Measurements from ENCODE around the gene ARMH2.

The ARMH2 gene

DNA sequence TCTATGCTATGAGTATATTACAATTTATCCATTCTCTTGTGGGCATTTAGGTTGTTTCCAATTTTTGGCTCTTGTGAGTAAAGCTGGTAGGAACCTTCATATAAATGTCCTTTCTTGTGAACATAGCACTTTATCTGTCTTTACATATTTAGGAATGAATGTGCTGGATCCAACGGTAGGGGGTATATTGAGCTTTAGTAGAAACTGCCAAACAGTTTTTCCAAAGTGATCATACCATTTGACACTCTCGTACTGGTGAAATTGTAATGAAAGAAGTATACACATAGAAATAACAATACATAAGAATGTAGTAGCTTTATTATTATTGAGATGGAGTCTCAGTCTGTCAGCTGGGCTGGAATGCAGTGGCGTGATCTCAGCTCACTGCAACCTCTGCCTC, 30.9 kb upstream of the ARMH2 start:
- TF ChIP-seq, protein P1, sequence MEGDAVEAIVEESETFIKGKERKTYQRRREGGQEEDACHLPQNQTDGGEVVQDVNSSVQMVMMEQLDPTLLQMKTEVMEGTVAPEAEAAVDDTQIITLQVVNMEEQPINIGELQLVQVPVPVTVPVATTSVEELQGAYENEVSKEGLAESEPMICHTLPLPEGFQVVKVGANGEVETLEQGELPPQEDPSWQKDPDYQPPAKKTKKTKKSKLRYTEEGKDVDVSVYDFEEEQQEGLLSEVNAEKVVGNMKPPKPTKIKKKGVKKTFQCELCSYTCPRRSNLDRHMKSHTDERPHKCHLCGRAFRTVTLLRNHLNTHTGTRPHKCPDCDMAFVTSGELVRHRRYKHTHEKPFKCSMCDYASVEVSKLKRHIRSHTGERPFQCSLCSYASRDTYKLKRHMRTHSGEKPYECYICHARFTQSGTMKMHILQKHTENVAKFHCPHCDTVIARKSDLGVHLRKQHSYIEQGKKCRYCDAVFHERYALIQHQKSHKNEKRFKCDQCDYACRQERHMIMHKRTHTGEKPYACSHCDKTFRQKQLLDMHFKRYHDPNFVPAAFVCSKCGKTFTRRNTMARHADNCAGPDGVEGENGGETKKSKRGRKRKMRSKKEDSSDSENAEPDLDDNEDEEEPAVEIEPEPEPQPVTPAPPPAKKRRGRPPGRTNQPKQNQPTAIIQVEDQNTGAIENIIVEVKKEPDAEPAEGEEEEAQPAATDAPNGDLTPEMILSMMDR (IDR thresholded peaks at IDR 0.05; ENCODE audit: low read depth, low read length, missing control alignments), result no peak
- H3K4me3 ChIP-seq (ENCODE audit: low read depth, low read length), result no peak overlapping the region
- no peak for DNase-seq (ENCODE audit: low read depth)

DNA sequence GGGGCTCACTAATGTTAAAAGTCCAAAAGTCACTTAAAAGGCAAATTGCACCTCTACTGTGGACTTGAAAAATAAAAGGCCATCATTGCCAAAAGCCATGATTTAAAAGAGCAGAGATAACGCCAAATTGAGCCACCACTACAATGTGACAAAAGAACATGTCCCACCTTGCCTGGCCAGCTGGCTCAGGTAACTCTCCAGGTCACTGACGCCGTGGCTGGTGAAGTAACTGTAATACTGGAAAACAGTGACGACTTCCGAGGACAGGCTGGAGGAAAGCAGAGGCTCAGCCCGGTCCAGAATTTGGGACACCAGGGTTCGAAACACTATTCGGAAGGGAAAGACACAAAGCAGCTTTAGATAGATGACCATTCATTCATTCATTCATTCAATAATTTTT, 29.3 kb upstream of the ARMH2 start:
- H3K4me3 ChIP-seq (ENCODE audit: low read depth, low read length), result no peak overlapping the region
- no peak for DNase-seq (ENCODE audit: low read depth)
- TF ChIP-seq, protein P1 (IDR thresholded peaks at IDR 0.05; ENCODE audit: low read depth, low read length, missing control alignments), result no peak

DNA sequence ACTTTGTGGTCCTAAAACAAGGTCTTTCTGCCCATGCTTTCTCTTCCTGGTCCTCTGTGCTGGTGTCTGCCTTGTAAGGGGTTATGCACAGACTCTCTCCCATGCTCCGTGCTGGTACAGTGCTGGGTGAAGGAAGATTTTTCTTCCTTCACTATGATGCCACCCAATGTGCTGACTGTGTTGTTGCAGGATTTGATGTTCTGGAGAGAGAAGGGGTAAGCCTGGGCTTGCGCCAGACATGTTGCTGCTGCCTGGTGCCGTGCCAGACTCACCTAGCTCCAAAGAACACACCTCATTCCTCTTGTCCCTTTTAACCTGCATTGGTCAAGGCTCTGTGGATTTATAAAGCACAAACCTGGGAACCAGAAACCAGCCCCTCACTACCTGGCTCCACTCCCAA, 28.4 kb upstream of the ARMH2 start:
- TF ChIP-seq, protein P1 (IDR thresholded peaks at IDR 0.05; ENCODE audit: low read depth, low read length, missing control alignments), result no peak
- no peak for DNase-seq (ENCODE audit: low read depth)
- H3K4me3 ChIP-seq (ENCODE audit: low read depth, low read length), result no peak overlapping the region

DNA sequence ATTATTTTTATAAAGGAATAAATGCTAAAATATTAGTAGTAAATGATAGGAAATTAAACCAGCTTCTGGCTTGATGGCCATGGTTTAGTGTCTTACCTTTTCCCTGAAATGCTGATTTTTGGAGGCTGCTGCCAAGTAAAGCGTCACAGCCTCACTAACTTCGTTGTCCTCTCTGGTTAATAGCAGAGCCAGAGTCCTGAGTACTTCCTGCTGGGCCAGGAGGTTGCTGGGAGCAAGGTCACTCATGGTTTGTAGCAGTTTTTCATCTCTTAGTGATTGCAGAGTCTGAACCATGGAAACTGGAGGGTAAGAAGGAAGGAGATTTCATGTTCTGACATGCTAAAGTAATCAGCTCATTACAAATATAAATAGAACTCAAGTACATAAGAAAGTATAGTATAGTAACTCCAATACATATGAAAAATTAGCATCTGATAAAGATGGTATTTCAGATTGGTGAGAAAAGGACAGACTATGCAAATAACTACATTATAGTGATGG, 26.5 kb upstream of the ARMH2 start:
- TF ChIP-seq, protein P1 (IDR thresholded peaks at IDR 0.05; ENCODE audit: low read depth, low read length, missing control alignments), result no peak
- no peak for DNase-seq (ENCODE audit: low read depth)

DNA sequence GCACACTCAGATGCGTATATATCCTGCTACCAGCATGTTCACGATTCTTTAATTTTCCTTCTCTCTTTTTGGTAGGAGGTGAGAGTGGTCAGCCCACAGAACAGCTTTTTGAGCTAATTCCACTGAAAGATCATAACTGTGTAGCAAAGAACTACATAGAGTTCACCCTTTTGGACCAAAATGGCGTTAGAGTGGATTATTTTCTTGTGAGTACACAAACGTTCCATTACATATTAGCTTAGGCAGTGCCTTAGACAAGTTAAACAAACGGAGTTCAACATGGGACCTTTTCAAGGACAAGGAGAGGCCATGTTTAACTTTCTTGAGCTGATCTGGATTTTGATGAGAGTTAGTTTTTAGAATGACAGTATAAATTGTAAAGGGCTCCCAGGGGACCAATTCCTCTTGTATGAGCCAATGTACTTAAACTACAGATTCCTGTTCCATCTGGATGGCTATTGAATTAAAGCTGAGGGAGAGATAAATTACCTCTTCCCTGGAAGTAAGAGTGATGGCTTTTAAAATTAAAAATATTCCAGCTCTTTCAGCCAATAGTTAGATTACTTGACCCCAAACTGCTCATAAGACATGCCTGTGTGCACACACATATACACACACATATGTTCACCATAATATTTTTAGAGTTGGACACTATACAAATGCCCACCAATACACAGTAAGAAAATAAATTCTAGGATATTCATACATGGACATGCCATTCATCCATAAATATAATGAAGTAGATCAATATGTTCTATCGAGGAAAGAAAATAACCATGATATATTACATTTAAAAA, 25.6 kb upstream of the ARMH2 start:
- TF ChIP-seq, protein P1 (IDR thresholded peaks at IDR 0.05; ENCODE audit: low read depth, low read length, missing control alignments), result no peak
- H3K4me3 ChIP-seq (ENCODE audit: low read depth, low read length), result no peak overlapping the region
- no peak for DNase-seq (ENCODE audit: low read depth)

More for the DNA sequence above, 26.5 kb upstream of the ARMH2 start:
- no peak overlapping the region for H3K4me3 ChIP-seq (ENCODE audit: low read depth, low read length)

DNA sequence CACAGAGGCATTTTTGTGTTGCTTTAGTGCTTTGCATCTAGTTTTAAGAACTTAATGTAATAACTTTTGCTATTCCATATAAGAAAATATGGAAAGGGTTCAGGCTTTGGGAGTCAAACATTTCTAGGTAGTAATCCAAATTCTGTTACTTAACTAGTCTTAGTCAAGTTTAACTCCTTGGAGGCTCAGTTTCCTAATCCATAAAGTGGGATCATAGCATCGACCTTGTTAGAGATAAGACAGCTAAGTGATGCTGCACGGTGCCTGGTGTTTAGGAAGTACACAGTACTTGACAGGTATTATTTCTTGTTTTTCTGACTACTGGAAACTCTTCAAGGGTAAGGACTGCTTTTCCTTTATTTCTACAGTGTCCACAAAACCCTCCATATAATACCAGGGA, 24.5 kb upstream of the ARMH2 start:
- TF ChIP-seq, protein P1 (IDR thresholded peaks at IDR 0.05; ENCODE audit: low read depth, low read length, missing control alignments), result no peak
- no peak overlapping the region for H3K4me3 ChIP-seq (ENCODE audit: low read depth, low read length)
- DNase-seq (ENCODE audit: low read depth), result no peak

DNA sequence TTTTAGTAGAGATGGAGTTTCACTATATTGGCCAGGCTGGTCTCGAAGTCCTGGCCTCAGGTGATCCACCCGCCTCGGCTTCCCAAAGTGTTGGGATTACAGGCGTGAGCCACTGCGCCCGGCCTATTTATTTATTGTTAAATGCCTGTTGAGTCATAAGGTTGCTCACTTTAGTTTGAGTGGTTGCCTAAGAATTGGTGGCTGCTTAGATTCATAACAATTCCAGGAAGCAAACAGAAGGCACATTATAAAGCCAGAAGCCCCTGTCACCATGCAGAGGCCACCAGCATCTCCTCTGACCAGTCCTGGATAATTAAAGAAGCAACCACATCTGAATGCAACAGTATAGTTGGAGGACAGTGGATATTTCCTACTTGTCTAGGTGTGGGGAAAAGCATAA, 24.0 kb upstream of the ARMH2 start:
- TF ChIP-seq, protein P1 (IDR thresholded peaks at IDR 0.05; ENCODE audit: low read depth, low read length, missing control alignments), result no peak
- DNase-seq (ENCODE audit: low read depth), result no peak

More for the DNA sequence above, 24.0 kb upstream of the ARMH2 start:
- no peak overlapping the region for H3K4me3 ChIP-seq (ENCODE audit: low read depth, low read length)

Measured in GM12864 (cell line).